Hematopoietic multipotent progenitor cell treated with erythropoietin and hydrocortisone succinate and interleukin-3 and kit ligand, for 17 days (in vitro differentiated cells): ENCODE results near the gene ZNF207.
A peak's percentile ranks its signal among the peaks of the same experiment; 100 is the strongest.
"Not testable (repeated sequence)": the region's sequence is repeated elsewhere in the genome, so short reads cannot be mapped to it uniquely, and the experiment has no call there.

ENCODE experiments used
- DNase-seq: peaks from one replicate; pipeline ENCODE4 v3.0.0-alpha.2; 2015; ENCODE audit warnings: low spot score

ZNF207 gene

DNA sequence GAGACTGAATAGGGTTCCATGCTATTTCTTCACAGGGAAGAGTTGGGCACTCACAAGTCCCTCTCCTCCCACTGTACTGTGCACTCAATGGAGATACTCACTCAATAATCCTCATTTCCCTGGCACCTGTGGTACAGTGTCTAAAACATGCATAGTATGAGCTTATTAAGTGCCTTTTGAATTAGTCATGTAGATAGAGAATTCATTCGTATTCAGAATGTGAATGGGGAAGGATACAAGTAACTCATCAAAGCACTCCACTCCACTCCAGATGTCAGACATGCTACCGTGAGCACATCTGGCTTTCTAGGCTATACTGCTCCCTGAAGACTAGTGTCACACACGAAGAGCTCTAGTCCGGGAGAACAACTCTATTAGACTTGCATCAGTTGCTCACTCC lies 14.3 kb upstream of the ZNF207 start:
- no peak for DNase-seq

DNA sequence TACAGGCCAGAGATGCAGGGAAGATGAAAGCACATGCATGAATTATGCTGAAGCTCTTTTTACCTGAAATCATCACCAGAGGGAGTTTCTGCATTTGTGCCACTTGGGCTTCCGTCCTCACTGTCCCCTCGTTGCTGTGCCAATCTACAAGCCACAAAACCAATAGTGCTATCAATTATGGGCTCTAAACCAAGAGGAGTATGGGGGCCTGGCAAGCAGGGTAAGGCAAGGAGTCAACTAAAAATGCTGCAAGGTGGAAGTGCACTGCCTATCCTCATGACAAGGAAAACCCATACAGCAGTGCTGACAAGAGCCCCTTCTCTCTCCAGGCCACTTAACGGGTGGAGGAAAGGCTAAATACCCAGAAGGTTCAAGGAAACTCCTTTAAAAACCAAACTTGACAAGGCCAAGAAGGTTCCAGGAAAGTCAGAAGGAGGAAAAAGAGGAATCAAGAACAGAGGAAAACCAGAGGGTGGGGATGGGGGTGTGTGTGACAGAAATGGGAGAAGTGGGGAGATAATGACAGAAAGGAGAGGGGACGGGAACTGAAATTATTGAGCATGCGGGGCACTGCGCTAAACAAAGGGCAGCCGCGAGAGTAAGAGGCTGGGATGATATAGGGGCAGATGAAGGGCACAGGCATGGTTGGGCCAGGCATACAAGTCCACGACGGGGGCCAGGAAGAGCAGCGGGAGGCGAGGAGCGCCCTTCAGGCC lies 8.7 kb upstream of the ZNF207 start:
- DNase-seq = peak; percentile 50

- DNase-seq = peak; percentile 77
Observed at GRCh38 chr17:32341857-32342602, 7.9 kb upstream of the ZNF207 start, which contains the start of gene C17orf75. Gene C17orf75, minus strand, starts transcription at chr17:32342173. Its CDS starts 34 bp downstream, at chr17:32342139.

DNA sequence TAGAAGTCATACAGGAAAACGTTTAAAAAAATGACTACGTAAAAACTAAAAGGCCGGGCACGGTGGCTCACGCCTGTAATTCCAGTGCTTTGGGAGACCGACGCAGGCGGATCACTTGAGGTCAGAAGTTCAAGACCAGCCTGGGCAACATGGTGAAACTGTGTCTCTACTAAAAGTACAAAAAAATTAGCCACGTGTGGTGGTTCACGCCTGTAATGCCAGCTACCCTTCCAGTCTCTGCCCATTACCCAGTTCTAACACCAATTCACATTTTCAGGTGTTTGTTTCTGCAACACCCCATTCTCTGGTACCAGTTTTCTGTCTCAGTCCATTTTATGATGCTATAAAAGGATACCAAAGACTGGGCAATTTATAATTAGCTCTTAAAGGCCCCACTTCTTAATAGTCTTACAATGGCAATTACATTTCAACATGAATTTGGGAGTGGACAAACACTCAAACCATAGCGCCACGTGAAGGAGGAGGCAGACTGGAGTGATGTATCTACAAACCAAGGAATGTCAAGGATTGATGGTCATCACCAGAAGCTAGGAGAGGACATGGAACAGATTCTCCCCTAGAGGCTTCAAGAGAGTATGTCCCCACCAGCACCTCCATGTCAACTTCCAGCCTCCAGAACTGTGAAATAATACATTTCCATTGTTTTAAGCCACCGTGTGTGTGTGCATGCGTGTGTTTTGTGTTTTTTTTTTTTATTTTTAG lies 7.2 kb upstream of the ZNF207 start:
- no peak for DNase-seq

- peak; percentile 47 for DNase-seq
Observed at GRCh38 chr17:32345951-32346600, 3.9 kb upstream of the ZNF207 start.

GRCh38 chr17:32348483-32348800 lies 1.5 kb upstream of the ZNF207 start:
- DNase-seq = peak; percentile 63

- no peak for DNase-seq
Observed at GRCh38 chr17:32349503-32349853, 479 bp upstream of the ZNF207 start.

GRCh38 chr17:32350666-32351418 lies 885 bp downstream of the ZNF207 start:
- peak; percentile 77 for DNase-seq

GRCh38 chr17:32352734-32353133 lies 2.8 kb downstream of the ZNF207 start:
- DNase-seq = not testable (repeated sequence)

DNA sequence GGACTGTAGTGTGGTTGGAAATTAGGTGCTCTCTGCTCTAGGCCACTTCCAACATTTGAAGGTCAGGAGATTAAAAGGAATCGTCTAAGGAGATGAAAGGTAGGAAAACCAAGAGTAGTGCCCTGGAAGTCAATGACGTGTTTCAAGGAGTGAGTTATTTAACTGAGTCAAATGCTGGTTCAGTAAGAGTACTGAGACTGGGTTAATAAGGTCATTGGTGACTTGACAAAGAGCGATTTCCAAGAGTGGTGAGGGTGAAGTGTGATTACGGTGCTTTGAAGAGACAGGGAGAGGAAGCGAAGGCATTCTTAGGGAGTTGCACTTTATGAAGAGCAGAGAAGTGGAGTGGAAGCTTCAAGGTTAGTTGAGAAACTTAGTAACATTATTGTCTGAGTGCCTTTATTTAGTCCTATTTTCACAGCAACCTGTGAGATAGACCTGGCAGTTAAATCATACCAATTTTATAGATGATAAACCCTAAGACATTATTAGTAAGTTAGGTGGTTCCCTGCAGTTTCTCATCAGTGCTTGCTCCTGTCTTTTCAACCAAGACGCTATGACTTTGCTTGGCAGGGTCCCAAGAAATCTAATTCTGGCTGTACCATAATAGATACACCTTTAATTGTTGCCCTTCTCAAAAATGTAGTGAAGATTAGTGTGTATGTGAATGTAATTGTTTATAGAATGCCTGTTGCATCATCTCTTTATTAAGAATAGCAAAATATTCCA lies 5.9 kb downstream of the ZNF207 start:
- peak; percentile 34 for DNase-seq

GRCh38 chr17:32356378-32356743 lies 6.4 kb downstream of the ZNF207 start:
- no peak for DNase-seq

GRCh38 chr17:32356750-32357149 lies 6.8 kb downstream of the ZNF207 start:
- DNase-seq = no peak

DNA sequence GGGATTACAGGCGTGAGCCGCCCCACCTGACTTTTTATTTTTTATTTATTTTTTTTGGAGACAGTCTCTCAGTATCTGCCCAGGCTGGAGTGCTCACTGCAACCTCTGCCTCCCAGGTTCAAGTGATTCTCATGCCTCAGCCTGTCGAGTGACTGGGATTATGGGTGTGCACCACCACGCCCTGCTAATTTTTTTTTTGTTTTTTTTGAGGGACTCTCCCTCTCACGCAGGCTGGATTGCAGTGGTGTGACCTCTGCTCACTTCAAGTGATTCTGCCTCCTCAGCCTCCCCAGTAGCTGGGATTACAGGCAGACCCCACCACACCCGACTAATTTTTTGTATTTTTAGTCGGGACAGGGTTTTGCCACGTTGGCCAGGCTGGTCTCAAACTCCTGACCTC lies 7.7 kb downstream of the ZNF207 start:
- no peak for DNase-seq

DNA sequence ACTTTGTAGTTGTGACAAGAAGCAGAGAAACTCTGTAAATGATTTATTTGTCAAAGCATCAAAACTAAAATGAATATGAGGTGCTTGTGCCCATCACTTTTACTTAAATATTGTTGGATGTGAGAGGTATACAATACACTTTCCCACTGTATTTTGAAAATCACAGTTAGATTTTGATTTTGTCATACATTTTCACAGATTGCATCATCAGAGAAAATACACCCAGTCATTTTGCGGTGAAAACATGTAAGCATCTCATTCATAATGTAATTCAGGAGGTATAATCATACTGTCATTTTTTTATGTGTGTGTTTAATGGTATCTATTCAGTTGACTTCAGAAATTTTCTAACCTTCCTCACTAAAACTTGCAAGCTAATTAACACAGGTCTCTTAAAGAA lies 11.3 kb downstream of the ZNF207 start:
- DNase-seq = no peak

DNA sequence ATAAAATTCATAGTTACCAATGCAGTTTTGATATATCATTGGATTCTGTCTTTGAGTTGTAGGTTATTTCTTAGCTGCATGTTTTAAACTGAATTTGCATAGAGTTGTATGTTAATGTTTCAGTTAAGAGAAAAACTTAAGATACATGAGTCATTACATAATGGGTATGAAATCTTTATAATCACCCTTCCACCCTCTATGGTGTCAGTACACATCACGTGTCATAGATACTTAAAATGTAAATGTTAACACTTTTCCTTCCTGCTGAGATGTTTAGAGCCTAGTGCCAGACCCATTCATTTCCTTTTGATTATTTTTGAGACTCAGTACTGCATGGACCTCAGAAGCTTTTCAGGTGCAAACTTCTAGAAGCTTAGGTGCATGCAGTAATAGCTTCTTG lies 20.5 kb downstream of the ZNF207 start:
- no peak for DNase-seq

- no peak for DNase-seq
Observed at GRCh38 chr17:32382526-32383223, 32.7 kb downstream of the ZNF207 start.

- no peak for DNase-seq
Observed at GRCh38 chr17:32383926-32384434, 34.0 kb downstream of the ZNF207 start.

DNA sequence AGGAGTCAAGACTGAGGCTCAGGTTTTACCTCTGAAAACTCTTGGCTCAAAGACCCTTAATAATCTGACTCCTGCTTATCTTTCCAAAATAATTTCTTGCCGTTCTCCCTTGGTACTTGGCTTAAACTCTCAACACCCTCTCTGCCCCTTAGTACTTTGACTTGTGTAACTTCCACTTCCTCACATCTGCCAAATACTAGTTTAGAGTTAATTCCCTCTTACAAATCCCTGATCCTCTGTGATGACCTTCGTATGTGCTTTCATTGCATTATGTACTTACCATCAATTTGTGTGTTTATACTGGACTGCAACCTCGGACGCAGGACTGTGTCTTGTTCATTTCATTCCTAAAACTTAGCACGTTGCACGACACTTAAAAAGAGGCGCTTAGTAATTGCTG lies 35.2 kb downstream of the ZNF207 start:
- DNase-seq = no peak

GRCh38 chr17:32385971-32386370 lies 36.0 kb downstream of the ZNF207 start:
- DNase-seq = no peak

GRCh38 chr17:32386844-32387243 lies 36.9 kb downstream of the ZNF207 start:
- DNase-seq = no peak
